Retinal pigment epithelial cell (primary cell): ENCODE measurements around the gene PTPA.

Experiments used
- DNase-seq: peaks from one replicate; pipeline ENCODE4 v3.0.0-alpha.2; 2010; ENCODE audit warnings: low read depth
- H3K4me3 ChIP-seq: 2 replicates; pipeline ENCODE4 v1.5.1; 2011; ENCODE audit warnings: mild to moderate bottlenecking, low read length, control low read depth, moderate library complexity
- TF ChIP-seq, protein P1 (sequence below): conservative IDR thresholded peaks from 2 replicates; pipeline ENCODE4 v1.5.1; 2011; ENCODE audit warnings: low read depth, low read length, control low read depth, inconsistent platforms

PTPA gene

DNA sequence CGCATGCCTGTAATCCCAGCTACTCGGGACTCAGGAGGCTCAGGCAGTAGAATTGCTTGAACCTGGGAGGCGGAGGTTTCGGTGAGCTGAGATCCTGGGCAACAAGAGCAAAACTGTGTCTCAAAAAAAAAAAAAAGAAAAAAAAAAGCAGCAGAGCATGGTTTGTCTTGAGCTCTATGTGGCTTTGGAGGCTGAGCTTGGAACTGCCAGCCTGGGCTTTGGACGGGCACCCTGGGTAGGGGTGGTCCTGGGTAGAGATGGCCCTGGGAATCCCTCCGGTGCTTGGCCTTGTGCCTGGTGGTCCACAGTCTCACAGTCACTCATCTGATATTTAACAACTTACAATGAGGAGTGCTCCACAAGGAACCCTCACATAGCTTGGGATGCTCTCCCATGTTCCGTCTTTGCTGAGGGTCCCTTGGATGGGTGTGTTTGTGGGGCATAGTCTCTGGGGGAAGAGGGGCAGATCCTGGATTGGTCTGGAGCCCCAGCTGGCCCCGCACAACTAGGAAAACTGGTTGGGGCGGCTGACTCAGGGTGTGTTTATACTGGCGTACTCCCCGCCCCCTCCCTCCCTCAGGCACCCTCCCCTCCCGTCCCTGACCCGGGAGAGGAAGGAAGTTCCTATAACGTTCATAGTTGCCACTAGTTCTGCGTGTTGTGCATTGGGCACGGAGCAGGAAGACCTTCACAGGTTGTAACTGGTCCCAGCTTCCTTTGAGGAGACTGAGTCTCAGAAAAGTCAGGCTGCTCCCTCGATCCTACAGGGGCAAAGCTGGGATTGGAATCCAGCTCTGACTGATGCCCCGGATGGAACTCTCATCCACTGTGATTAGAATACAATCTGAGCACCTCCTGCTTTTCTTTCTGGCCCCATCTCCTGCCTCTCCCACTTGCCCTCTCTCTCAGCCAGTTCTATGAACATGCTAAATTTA, 55.7 kb downstream of the PTPA start:
- TF ChIP-seq, protein P1, sequence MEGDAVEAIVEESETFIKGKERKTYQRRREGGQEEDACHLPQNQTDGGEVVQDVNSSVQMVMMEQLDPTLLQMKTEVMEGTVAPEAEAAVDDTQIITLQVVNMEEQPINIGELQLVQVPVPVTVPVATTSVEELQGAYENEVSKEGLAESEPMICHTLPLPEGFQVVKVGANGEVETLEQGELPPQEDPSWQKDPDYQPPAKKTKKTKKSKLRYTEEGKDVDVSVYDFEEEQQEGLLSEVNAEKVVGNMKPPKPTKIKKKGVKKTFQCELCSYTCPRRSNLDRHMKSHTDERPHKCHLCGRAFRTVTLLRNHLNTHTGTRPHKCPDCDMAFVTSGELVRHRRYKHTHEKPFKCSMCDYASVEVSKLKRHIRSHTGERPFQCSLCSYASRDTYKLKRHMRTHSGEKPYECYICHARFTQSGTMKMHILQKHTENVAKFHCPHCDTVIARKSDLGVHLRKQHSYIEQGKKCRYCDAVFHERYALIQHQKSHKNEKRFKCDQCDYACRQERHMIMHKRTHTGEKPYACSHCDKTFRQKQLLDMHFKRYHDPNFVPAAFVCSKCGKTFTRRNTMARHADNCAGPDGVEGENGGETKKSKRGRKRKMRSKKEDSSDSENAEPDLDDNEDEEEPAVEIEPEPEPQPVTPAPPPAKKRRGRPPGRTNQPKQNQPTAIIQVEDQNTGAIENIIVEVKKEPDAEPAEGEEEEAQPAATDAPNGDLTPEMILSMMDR: no peak
- no peak for DNase-seq
- no peak overlapping the region for H3K4me3 ChIP-seq

DNA sequence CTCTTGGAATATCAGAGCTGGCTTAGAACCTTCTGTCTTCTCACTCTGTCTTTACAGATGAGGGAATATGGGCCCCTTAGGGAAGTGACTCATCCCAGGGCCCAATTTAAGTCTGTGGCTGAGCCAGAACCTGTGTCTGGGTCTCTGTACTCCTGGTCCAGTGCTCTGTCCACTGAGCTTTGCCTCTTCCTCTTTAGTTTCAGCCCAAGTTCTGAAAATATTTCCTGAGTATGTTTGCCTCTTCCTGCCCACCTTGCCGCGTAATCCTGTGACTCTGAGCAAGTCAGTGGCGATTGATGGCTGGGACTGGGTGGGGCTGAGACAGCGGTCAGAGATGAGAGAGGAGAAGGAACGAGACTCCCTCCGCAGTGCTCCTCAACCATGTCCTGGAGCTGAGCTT, 59.0 kb downstream of the PTPA start:
- no peak overlapping the region for H3K4me3 ChIP-seq
- no peak for DNase-seq
- TF ChIP-seq, protein P1: no peak

DNA sequence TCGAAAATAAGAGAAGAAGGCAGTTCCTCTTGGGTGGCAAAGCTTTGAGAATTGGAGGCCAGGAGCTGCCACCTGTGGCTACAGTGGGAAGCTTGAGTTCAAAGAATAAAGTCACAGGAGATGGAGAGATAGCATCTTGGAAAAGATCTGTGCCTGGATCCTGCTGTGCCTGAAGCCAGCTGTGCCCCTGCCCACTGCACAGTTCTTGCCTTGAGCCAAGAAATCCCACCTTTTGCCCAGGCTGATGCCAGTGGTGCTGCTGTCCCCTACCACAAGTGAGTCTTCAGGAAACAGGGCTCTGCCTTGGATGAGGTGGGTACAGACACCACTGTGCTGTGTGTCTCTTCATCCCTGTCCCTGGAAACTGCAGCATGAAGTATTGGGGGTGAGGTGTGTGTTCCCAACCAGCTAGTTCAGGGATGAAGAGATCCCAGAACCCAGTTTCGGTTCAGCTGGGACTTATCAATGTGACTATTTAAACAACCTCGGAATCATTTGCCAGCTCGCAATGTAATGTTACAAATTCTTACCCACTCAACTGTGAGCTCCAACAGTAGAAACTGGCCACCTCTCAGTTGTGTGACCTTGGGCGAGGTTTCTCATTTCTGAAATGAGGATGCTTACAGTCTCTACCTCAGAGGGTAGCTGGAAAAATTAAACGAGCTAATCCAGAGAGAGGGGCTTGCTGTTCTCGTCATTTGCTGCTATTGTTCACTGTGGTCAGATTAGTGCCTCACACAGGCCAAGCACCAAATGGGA, 61.0 kb downstream of the PTPA start:
- TF ChIP-seq, protein P1: no peak
- H3K4me3 ChIP-seq: no peak overlapping the region
- no peak for DNase-seq

DNA sequence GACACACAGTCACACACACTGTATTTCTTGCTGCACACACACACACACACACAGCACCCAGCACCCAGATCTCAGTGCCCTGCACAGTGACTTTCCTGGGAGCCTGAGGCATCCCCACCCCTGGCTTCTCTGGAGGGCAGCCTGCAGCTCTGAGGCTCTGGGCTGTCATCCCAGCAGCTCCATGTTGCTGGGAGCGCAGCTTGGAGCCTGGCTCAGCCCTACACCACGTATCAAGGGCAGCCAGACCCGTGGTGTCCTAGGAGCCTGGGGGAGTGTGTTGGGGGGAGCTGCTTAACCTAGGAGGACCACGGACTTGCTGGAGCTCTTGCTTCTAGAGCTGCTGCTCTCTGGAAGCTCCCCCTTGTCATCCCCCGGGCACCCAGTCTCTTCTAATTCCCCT, 61.6 kb downstream of the PTPA start:
- TF ChIP-seq, protein P1: no peak
- no peak overlapping the region for H3K4me3 ChIP-seq
- DNase-seq: no peak

DNA sequence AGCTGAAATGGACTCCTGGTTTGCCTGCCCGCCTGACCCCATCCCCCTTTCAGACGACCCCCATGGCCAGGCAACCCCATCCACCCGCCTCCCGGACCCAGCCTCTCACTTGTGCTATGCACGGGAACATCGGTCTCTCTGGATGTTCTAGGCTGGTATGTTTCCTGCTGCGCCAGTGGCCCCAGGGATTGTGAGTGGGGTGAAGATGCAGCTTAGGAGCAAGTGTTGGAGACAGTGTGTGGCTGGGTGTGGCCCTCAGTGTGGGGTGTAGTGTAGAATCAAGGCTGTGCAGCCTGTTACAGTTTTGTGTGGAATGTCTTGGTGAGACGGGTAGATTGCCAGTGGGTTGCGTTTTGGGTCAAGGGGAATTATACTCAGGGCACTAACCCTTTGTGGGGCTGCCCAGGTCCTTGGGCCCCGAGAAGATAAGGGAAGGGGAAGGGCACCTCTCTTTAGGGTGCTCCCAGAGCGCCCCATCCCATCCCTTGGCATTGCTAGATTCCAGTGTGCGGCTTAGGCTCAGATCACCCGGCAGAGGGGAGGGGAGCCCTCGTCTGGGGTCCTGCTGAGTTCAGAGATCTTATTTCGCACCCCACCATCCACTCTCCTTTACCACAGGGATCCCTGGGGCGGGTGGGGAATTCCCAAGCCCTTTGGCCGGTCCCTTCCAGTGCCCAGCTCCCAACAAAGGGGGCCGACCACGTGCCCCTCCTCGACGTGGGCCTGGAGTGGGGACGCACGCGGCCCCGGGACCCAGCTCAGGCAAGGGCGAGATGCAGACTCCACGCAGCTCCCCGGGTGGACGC, 62.3 kb downstream of the PTPA start:
- peak overlapping the region; percentile 18 for H3K4me3 ChIP-seq
- DNase-seq: no peak
- TF ChIP-seq, protein P1: no peak

DNA sequence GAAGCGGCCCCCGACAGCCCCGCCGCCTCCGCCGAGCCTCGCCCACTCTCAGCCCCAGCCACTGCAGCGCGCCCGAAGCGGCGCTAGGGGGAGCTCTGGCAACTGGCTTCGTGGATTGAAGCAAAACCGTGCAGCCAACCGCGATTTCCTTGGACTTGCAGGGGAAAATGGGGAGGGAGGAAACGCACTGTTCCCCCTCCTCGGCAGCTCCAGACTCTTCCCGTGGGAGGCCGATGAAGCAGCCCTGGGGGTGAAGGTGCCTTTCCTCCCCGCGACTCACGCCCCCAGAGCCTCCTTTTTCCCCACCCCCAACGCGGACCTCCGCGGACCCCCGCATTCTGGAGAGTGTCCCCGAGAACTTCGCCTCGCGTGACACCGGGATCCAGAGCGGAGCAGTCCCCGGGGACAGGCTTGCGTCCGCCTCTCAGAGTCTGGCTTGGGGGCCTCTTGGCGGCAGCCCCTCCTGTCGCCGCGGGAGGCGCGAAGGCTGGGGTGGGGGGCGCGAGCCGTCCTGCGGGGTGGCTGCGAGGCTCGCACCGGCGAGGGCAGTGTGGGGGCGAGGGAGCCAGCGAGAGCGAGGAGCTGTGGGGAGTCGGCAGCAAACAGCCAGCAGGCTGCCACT, 63.0 kb downstream of the PTPA start:
- TF ChIP-seq, protein P1: peak; percentile 97
- no peak for DNase-seq
- peak overlapping the region; percentile 90 for H3K4me3 ChIP-seq
